HepG2 (cell line): ENCODE measurements around the gene NAB1.

ENCODE experiments used
- AGO2 ChIP-seq: fragments of 200-400 bp; formaldehyde crosslinking; optimal IDR thresholded peaks from 2 replicates; pipeline ENCODE3; 2017; ENCODE audit warnings: mild to moderate bottlenecking, low read depth, low read length, moderate library complexity
- ESRRA ChIP-seq: sonication (generic); formaldehyde crosslinking; IDR thresholded peaks from 2 replicates; pipeline ENCODE4 v1.5.1; 2020; ENCODE audit warnings: mild to moderate bottlenecking, low read depth, missing genetic modification reagents
- HDAC6 ChIP-seq: fragments of 200-600 bp; sonication (generic); IDR thresholded peaks from 2 replicates; pipeline ENCODE4 v1.7.0; 2017; ENCODE audit warnings: mild to moderate bottlenecking, antibody characterized with exemption, low read length, low read depth
- HNRNPL ChIP-seq: fragments of 200-400 bp; formaldehyde crosslinking; IDR thresholded peaks from 2 replicates; pipeline ENCODE4 v1.6.1; 2017; ENCODE audit warnings: mild to moderate bottlenecking, low read depth, low read length
- MAFK ChIP-seq, 2 experiments: IDR thresholded peaks in 1 of 2; conservative IDR thresholded peaks in 1 of 2; 2 replicates each; pipeline ENCODE4 v1.6.1; 2011; ENCODE audit warnings: improper control_type of control experiment in 2 of 2, low read length in 2 of 2
- POLR2AphosphoS5 ChIP-seq: IDR thresholded peaks from 2 replicates; pipeline ENCODE4 v1.6.1; 2012; ENCODE audit warnings: low read depth, low read length
- SETDB1 ChIP-seq: sonication (generic); formaldehyde crosslinking; IDR thresholded peaks from 2 replicates; pipeline ENCODE4 v1.5.1; 2020; ENCODE audit warnings: missing genetic modification reagents, mild to moderate bottlenecking, borderline replicate concordance
- SMC3 ChIP-seq: IDR thresholded peaks from 2 replicates; pipeline ENCODE4 v1.6.1; 2011; ENCODE audit warnings: low read length, improper control_type of control experiment
- TAF1 ChIP-seq: sonication (generic); formaldehyde crosslinking; IDR thresholded peaks from 2 replicates; pipeline ENCODE4 v1.4.0; 2020; ENCODE audit warnings: missing genetic modification reagents
- TCF7 ChIP-seq: sonication (generic); IDR thresholded peaks from 2 replicates; pipeline ENCODE4 v1.6.1; 2016; ENCODE audit warnings: antibody characterized with exemption, low read depth
- TRIM24 ChIP-seq: sonication (generic); formaldehyde crosslinking; IDR thresholded peaks from 2 replicates; pipeline ENCODE4 v1.8.0; 2022; ENCODE audit warnings: mild to moderate bottlenecking, missing genetic modification reagents
- ZBTB4 ChIP-seq: sonication (generic); formaldehyde crosslinking; IDR thresholded peaks from 2 replicates; pipeline ENCODE4 v1.4.0; 2020; ENCODE audit warnings: missing genetic modification reagents, mild to moderate bottlenecking, borderline replicate concordance
- ZNF564 ChIP-seq: sonication (generic); formaldehyde crosslinking; IDR thresholded peaks from 2 replicates; pipeline ENCODE4 v1.8.1; 2023; ENCODE audit warnings: mild to moderate bottlenecking, missing genetic modification reagents
- TF ChIP-seq, protein P1 (sequence below): sonication (generic); formaldehyde crosslinking; IDR thresholded peaks from 2 replicates; pipeline ENCODE4 v1.5.0; 2020; ENCODE audit warnings: mild to moderate bottlenecking, missing genetic modification reagents, moderate library complexity

GRCh38 chr2:190655113-190655512, 6.2 kb downstream of the NAB1 start:
- TF ChIP-seq ESRRA (CRISPR knock-in tag) = no peak
- TF ChIP-seq HNRNPL = no peak
- TF ChIP-seq SMC3 = no peak
- no peak for TF ChIP-seq TAF1 (CRISPR knock-in tag)
- no peak for TF ChIP-seq POLR2AphosphoS5
- TF ChIP-seq, protein P1, sequence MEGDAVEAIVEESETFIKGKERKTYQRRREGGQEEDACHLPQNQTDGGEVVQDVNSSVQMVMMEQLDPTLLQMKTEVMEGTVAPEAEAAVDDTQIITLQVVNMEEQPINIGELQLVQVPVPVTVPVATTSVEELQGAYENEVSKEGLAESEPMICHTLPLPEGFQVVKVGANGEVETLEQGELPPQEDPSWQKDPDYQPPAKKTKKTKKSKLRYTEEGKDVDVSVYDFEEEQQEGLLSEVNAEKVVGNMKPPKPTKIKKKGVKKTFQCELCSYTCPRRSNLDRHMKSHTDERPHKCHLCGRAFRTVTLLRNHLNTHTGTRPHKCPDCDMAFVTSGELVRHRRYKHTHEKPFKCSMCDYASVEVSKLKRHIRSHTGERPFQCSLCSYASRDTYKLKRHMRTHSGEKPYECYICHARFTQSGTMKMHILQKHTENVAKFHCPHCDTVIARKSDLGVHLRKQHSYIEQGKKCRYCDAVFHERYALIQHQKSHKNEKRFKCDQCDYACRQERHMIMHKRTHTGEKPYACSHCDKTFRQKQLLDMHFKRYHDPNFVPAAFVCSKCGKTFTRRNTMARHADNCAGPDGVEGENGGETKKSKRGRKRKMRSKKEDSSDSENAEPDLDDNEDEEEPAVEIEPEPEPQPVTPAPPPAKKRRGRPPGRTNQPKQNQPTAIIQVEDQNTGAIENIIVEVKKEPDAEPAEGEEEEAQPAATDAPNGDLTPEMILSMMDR (CRISPR knock-in tag) = no peak
- TF ChIP-seq ZBTB4 (CRISPR knock-in tag) = no peak
- TF ChIP-seq HDAC6 = no peak
- TF ChIP-seq MAFK (conservative IDR thresholded peaks at IDR 0.05 in 1 of 2, IDR thresholded peaks at IDR 0.05 in 1 of 2; ENCODE audit: low read length in 2 of 2) = no peak
- no peak for TF ChIP-seq AGO2
- TF ChIP-seq ZNF564 (CRISPR knock-in tag) = no peak
- TF ChIP-seq TCF7 = no peak
- no peak for TF ChIP-seq TRIM24 (CRISPR knock-in tag)
- no peak for TF ChIP-seq SETDB1
